Liver (tissue), 9 donors: ENCODE data around the gene ENPP1. TPM values are rescaled to one million over a fixed set of nuclear protein-coding genes. Genes with fewer than 3 reads are reported as not detected.

ENCODE experiments used
- DNase-seq: peaks from one replicate; pipeline ENCODE4 v3.0.0-alpha.2; 2017; ENCODE audit warnings: low spot score
- H3K27ac ChIP-seq, 2 donors: one replicate each; pipeline ENCODE4 v1.7.0; 2013; ENCODE audit warnings: inconsistent platforms in 2 of 2, low read length in 2 of 2, control low read depth in 1 of 2, low read depth in 1 of 2, mild to moderate bottlenecking in 1 of 2
- H3K27me3 ChIP-seq, 4 donors: one replicate each; pipeline versions ENCODE4 v1.6.1 to v1.7.0; 2013; ENCODE audit warnings: low read length in 3 of 4, inconsistent platforms in 1 of 4, mild to moderate bottlenecking in 1 of 4, moderate library complexity in 1 of 4; ENCODE audit not compliant: control insufficient read depth in 4 of 4, insufficient read depth in 4 of 4
- H3K36me3 ChIP-seq, 4 donors: one replicate each; pipeline versions ENCODE4 v1.6.1 to v1.7.0; 2013; ENCODE audit warnings: low read length in 3 of 4, mild to moderate bottlenecking in 3 of 4, low read depth in 1 of 4, moderate library complexity in 1 of 4; ENCODE audit not compliant: control insufficient read depth in 4 of 4, insufficient read depth in 3 of 4
- H3K4me1 ChIP-seq, 4 donors: one replicate each; pipeline versions ENCODE4 v1.6.1 to v1.7.0; 2013; ENCODE audit warnings: low read length in 3 of 4, mild to moderate bottlenecking in 3 of 4, moderate library complexity in 1 of 4; ENCODE audit not compliant: control insufficient read depth in 4 of 4, insufficient read depth in 4 of 4
- H3K4me3 ChIP-seq, 3 donors: one replicate each; pipeline versions ENCODE4 v1.6.1 to v1.7.0; 2013; ENCODE audit warnings: low read length in 3 of 3, control low read depth in 1 of 3, low read depth in 1 of 3, mild to moderate bottlenecking in 1 of 3
- H3K9ac ChIP-seq, 2 donors: one replicate each; pipeline ENCODE4 v1.7.0; 2013; ENCODE audit warnings: low read length in 2 of 2, mild to moderate bottlenecking in 2 of 2, moderate library complexity in 2 of 2, control low read depth in 1 of 2, low read depth in 1 of 2
- H3K9me3 ChIP-seq, 4 donors: one replicate each; pipeline versions ENCODE4 v1.6.1 to v1.7.0; 2013; ENCODE audit warnings: low read length in 3 of 4; ENCODE audit not compliant: control insufficient read depth in 4 of 4
- EGR1 ChIP-seq, 2 donors: IDR thresholded peaks; 2 replicates each; pipeline ENCODE4 v1.6.1; 2016 to 2018; ENCODE audit warnings: antibody characterized with exemption in 2 of 2, low read depth in 2 of 2
- FOXA1 ChIP-seq: IDR thresholded peaks from 2 replicates; pipeline ENCODE4 v1.6.1; 2016; ENCODE audit warnings: antibody characterized with exemption
- FOXA2 ChIP-seq: IDR thresholded peaks from 2 replicates; pipeline ENCODE4 v1.6.1; 2016; ENCODE audit warnings: antibody characterized with exemption
- GABPA ChIP-seq, 2 donors: IDR thresholded peaks in 1 of 2; conservative IDR thresholded peaks in 1 of 2; 2 replicates each; pipeline ENCODE4 v1.6.1; 2016; ENCODE audit warnings: antibody characterized with exemption in 2 of 2, mild to moderate bottlenecking in 1 of 2, moderate library complexity in 1 of 2
- HNF4A ChIP-seq, 2 donors: conservative IDR thresholded peaks; 2 replicates each; pipeline ENCODE4 v1.6.1; 2016; ENCODE audit warnings: antibody characterized with exemption in 2 of 2, mild to moderate bottlenecking in 2 of 2
- HNF4G ChIP-seq: IDR thresholded peaks from 2 replicates; pipeline ENCODE4 v1.6.1; 2016; ENCODE audit warnings: antibody characterized with exemption
- JUND ChIP-seq, 2 donors: IDR thresholded peaks; 2 replicates each; pipeline ENCODE4 v1.6.1; 2016; ENCODE audit warnings: antibody characterized with exemption in 2 of 2
- NR2F2 ChIP-seq: IDR thresholded peaks from 2 replicates; pipeline ENCODE4 v1.6.1; 2016; ENCODE audit warnings: antibody characterized with exemption
- RAD21 ChIP-seq, 2 donors: IDR thresholded peaks; 2 replicates each; pipeline ENCODE4 v1.6.1; 2016; ENCODE audit warnings: antibody characterized with exemption in 2 of 2, mild to moderate bottlenecking in 2 of 2
- RXRA ChIP-seq, 2 donors: IDR thresholded peaks; 2 replicates each; pipeline ENCODE4 v1.6.1; 2017 to 2018; ENCODE audit warnings: antibody characterized with exemption in 2 of 2, mild to moderate bottlenecking in 1 of 2
- SP1 ChIP-seq: IDR thresholded peaks from 2 replicates; pipeline ENCODE4 v1.6.1; 2018; ENCODE audit warnings: antibody characterized with exemption, mild to moderate bottlenecking
- TAF1 ChIP-seq: conservative IDR thresholded peaks from 2 replicates; pipeline ENCODE4 v1.6.1; 2016; ENCODE audit warnings: antibody characterized with exemption, mild to moderate bottlenecking
- YY1 ChIP-seq: IDR thresholded peaks from 2 replicates; pipeline ENCODE4 v1.6.1; 2016; ENCODE audit warnings: antibody characterized with exemption, mild to moderate bottlenecking
- WGBS: extraction: QIAGEN DNeasy Blood & Tissue Kit; methylation state at CpG from one replicate; pipeline ENCODE4 v1.1.7; 2013; 5-methylcytosine and 5-hydroxymethylcytosine counted together
- polyA plus RNA-seq, 2 donors: library from polyadenylated mRNA; stranded (reverse) in 1 of 2; unstranded in 1 of 2; fragments of 200-250 nt in 1 of 2; fragments of >200 nt in 1 of 2; fragmentation: Nextera tagmentation in 1 of 2; extraction: Ambion mirVana in 1 of 2; gene quantifications; one replicate each; pipeline versions ENCODE4 v1.2.1 to v1.2.3, GENCODE V29; 2013 to 2015
- total RNA-seq, 2 donors: library from RNA; depleted of rRNA; stranded (reverse); fragments of >200 nt; gene quantifications; one replicate each; pipeline ENCODE4 v1.2.3, GENCODE V29; 2014
- TF ChIP-seq, protein P1 (sequence below): IDR thresholded peaks from 2 replicates; pipeline ENCODE4 v1.6.1; 2016; ENCODE audit warnings: antibody characterized with exemption
- TF ChIP-seq, protein P2 (sequence below): fragments of 150-350 bp; IDR thresholded peaks from 2 replicates; pipeline ENCODE4 v1.5.1; 2017; ENCODE audit warnings: improper control_type of control experiment, low read depth, low read length; ENCODE audit not compliant: missing input control
- TF ChIP-seq, protein P3 (sequence below): IDR thresholded peaks from 2 replicates; pipeline ENCODE4 v1.6.1; 2016; ENCODE audit warnings: antibody characterized with exemption
- donor health status: healthy.
- donor health status: healthy.
- donor health status: healthy.
- donor health status: healthy.
- donor health status: healthy.

The ENPP1 gene
- total and polyA plus RNA-seq, 4 donors = 9.5 to 53.1 (median 31.1) TPM

DNA sequence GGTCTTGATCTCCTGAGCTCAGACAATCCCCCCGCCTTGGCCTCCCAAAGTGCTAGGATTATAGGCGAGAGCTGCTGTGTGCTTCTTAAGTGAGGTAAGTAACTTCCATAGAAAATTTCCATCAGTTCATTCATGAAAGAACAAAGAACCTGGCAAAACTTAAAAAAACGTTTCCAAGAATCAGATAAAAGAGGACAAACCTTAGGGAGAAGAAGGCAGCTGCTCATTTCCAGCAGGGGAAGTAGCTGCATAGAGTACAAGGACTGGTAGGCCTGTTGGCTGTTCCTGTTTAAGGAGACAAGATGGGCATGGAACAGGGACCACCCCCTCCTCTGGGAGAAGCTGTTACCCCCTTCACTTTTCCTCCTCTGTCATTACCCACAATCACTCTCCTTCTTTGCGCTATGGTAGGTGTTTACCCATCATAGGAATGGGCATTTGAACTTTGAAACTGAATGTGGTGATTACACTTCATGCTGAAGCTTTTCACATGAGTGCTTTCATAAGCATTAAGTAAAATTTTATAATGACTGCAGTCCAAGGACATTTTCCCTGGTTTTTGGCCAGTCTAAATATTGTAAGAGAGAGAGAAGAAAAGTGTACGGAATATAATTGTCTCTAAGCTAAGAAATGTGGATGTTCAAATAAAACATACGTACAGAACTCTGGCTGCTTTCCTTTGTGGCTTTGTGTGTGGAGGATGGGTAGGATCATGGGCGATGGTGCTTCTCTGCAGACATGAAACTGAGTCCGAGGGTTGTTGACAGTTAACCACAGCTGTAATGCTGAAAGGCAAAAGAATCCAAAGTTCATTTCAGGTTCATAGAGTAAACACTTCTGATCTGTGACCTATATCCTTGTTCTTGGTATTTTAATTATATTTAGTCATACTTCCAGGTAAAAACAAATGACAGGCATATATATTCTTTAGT, 86.9 kb downstream of the ENPP1 start (continued):
- TF ChIP-seq, protein P1, sequence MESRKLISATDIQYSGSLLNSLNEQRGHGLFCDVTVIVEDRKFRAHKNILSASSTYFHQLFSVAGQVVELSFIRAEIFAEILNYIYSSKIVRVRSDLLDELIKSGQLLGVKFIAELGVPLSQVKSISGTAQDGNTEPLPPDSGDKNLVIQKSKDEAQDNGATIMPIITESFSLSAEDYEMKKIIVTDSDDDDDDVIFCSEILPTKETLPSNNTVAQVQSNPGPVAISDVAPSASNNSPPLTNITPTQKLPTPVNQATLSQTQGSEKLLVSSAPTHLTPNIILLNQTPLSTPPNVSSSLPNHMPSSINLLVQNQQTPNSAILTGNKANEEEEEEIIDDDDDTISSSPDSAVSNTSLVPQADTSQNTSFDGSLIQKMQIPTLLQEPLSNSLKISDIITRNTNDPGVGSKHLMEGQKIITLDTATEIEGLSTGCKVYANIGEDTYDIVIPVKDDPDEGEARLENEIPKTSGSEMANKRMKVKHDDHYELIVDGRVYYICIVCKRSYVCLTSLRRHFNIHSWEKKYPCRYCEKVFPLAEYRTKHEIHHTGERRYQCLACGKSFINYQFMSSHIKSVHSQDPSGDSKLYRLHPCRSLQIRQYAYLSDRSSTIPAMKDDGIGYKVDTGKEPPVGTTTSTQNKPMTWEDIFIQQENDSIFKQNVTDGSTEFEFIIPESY = peak; percentile 70
- TF ChIP-seq NR2F2 = no peak

DNA sequence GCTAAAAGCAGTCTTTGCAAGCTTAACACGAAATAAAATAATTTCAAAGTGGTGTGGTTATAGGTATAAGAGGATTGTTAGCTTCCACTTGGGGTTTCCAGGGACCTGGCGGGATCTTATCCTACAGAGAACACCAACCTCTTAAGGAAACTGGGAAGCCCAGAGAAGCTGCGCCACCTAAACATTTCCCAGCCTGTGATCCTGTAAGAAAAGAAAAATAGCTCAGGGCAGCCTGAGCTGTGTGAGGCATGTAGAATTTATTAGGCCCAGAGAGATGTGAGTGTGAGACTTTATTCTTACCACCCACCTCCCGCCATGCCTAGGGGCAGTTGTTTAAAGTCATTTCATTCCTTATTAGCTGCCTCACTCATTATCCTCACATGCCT, 89.2 kb downstream of the ENPP1 start:
- WGBS = 93% methylated on average over 4 of the region's 4 CpGs
- Histone ChIP-seq H3K27ac (no peak overlapping the region), H3K9ac (no peak overlapping the region), H3K36me3 (peaks cover 0 to 5% (median under 1%) of the 10 kb centered on the region in 4 donors), H3K4me1 (peaks cover 9 to 34% (median 17%) of the 10 kb centered on the region in 4 donors), H3K27me3 (no peaks in the 10 kb centered on the region), H3K4me3 (no peak overlapping the region), H3K9me3 (peaks cover 0 to 14% (median 4%) of the 10 kb centered on the region in 4 donors)
- no peak for DNase-seq
- TF ChIP-seq, protein P2, sequence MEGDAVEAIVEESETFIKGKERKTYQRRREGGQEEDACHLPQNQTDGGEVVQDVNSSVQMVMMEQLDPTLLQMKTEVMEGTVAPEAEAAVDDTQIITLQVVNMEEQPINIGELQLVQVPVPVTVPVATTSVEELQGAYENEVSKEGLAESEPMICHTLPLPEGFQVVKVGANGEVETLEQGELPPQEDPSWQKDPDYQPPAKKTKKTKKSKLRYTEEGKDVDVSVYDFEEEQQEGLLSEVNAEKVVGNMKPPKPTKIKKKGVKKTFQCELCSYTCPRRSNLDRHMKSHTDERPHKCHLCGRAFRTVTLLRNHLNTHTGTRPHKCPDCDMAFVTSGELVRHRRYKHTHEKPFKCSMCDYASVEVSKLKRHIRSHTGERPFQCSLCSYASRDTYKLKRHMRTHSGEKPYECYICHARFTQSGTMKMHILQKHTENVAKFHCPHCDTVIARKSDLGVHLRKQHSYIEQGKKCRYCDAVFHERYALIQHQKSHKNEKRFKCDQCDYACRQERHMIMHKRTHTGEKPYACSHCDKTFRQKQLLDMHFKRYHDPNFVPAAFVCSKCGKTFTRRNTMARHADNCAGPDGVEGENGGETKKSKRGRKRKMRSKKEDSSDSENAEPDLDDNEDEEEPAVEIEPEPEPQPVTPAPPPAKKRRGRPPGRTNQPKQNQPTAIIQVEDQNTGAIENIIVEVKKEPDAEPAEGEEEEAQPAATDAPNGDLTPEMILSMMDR = no peak
- TF ChIP-seq FOXA1 (no peak), YY1 (no peak), NR2F2 (no peak), HNF4A (conservative IDR thresholded peaks at IDR 0.05) (no peak), SP1 (no peak), FOXA2 (no peak), RAD21 (IDR thresholded peaks at IDR 0.05) (no peak), JUND (IDR thresholded peaks at IDR 0.05) (no peak), EGR1 (IDR thresholded peaks at IDR 0.05; ENCODE audit: low read depth in 2 of 2) (no peak)
- TF ChIP-seq, protein P1 = no peak
- TF ChIP-seq, protein P3, sequence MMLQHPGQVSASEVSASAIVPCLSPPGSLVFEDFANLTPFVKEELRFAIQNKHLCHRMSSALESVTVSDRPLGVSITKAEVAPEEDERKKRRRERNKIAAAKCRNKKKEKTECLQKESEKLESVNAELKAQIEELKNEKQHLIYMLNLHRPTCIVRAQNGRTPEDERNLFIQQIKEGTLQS = no peak

DNA sequence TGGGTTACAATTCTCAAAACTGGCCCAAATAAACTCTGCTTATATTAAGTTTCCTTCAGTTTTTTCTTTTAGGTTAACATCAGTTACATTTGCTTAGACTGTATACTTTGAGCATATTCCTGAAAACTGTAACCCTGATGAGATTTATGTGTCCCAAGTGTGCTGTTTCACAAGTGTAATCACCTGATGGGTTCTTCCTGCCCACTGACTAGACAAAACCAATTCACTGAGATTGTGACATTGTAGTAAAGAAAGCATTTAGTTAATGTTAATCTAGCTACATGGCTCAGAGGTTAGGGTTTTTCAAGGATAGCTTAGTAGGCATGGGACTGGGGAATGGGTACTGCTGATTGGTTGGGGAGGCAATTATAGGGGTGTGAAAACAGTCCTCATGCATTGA, 89.8 kb downstream of the ENPP1 start:
- Histone ChIP-seq H3K27ac (no peak overlapping the region), H3K27me3 (no peaks in the 10 kb centered on the region), H3K4me1 (peaks cover 3 to 29% (median 14%) of the 10 kb centered on the region in 4 donors), H3K4me3 (no peak overlapping the region), H3K36me3 (no peaks in the 10 kb centered on the region), H3K9ac (no peak overlapping the region), H3K9me3 (peaks cover 0 to 14% (median 4%) of the 10 kb centered on the region in 4 donors)
- TF ChIP-seq HNF4G (no peak), FOXA2 (no peak), EGR1 (IDR thresholded peaks at IDR 0.05; ENCODE audit: low read depth in 2 of 2) (no peak), JUND (IDR thresholded peaks at IDR 0.05) (no peak), GABPA (IDR thresholded peaks at IDR 0.05 in 1 of 2, conservative IDR thresholded peaks at IDR 0.05 in 1 of 2) (no peak), NR2F2 (no peak), RXRA (IDR thresholded peaks at IDR 0.05) (peak; percentile 23 to 44), RAD21 (IDR thresholded peaks at IDR 0.05) (no peak), TAF1 (no peak), HNF4A (conservative IDR thresholded peaks at IDR 0.05) (peak in 1 of 2 donors; percentile 21), FOXA1 (no peak), SP1 (no peak), YY1 (no peak)
- TF ChIP-seq, protein P1 = no peak
- TF ChIP-seq, protein P2 = no peak
- DNase-seq = no peak
